ENCODE measurements around the gene CFAP206.
"Not testable (repeated sequence)": the region's sequence is repeated elsewhere in the genome, so short reads cannot be mapped to it uniquely, and the experiment has no call there.

The CFAP206 gene

DNA sequence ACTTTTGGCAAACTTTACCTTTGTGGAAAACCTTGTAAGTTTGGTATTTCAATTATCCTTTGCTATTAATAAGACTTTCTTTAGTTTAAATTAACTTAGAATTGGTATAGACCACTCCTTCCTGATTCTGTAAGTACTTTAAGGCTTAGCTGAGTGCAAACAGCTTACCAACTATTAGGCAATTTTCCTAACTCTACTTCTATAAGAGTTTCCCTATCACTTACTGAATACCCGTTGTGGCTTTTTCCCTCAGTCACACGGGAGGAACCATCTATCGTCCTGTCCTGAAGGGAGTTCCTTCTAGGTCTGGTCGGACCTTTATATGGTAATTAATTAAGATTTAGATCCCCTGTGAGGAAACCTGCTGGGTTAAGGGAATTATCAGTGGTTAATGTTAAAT lies 74.6 kb downstream of the CFAP206 start:
- TF ChIP-seq, protein P1, sequence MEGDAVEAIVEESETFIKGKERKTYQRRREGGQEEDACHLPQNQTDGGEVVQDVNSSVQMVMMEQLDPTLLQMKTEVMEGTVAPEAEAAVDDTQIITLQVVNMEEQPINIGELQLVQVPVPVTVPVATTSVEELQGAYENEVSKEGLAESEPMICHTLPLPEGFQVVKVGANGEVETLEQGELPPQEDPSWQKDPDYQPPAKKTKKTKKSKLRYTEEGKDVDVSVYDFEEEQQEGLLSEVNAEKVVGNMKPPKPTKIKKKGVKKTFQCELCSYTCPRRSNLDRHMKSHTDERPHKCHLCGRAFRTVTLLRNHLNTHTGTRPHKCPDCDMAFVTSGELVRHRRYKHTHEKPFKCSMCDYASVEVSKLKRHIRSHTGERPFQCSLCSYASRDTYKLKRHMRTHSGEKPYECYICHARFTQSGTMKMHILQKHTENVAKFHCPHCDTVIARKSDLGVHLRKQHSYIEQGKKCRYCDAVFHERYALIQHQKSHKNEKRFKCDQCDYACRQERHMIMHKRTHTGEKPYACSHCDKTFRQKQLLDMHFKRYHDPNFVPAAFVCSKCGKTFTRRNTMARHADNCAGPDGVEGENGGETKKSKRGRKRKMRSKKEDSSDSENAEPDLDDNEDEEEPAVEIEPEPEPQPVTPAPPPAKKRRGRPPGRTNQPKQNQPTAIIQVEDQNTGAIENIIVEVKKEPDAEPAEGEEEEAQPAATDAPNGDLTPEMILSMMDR (IDR thresholded peaks at IDR 0.05; ENCODE audit: low read depth, low read length): no peak
- DNase-seq (ENCODE audit: low read depth in 2 of 2): no peak

DNA sequence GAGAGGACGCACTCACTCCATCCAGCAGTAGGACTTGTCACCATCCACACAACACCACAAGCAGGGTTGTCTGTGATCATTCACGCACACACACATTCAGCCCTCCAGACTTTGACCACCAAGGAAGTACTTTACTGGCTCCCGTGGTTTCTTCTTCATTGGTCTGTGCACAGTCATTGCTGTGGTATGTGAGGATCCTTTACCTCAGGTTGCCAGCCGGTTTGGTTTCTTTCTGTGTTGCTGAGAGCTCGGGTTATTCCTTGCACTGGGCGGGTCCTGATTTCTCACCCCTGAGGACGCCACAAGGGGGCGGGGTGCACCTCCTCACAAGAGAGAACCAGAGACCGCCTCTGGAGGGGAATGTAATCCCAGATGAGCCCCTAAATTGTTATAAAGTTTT lies 76.2 kb downstream of the CFAP206 start:
- TF ChIP-seq, protein P1 (IDR thresholded peaks at IDR 0.05; ENCODE audit: low read depth, low read length): no peak
- peak; percentile 7 to 38 for DNase-seq (ENCODE audit: low read depth in 2 of 2)
- no peak overlapping the region for H3K4me3 ChIP-seq (replicated peaks in 1 of 2; ENCODE audit: low read depth in 2 of 2, low read length in 2 of 2)

More for the DNA sequence above, 74.6 kb downstream of the CFAP206 start:
- H3K4me3 ChIP-seq (replicated peaks in 1 of 2; ENCODE audit: low read depth in 2 of 2, low read length in 2 of 2): no peak overlapping the region

DNA sequence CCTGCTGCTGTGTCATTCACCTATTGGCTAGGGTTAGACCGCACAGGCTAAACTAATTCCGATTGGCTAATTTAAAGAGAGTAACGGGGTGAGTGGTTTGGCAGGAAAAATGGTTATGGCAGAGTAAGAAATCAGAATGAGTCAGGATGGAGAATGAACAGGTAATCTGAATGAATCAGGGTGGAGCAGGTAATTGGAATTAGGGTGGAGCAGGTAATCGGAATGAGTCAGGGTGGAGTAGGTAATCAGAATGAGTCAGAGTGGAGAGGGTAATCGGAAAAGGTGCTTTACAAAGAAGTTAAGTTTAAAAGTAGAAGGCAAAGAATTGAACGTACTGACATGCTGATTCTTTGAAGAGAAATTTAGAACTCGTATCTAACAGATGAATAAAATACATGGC lies 76.7 kb downstream of the CFAP206 start:
- no peak overlapping the region for H3K4me3 ChIP-seq (replicated peaks in 1 of 2; ENCODE audit: low read depth in 2 of 2, low read length in 2 of 2)
- no peak for DNase-seq (ENCODE audit: low read depth in 2 of 2)
- TF ChIP-seq, protein P1 (IDR thresholded peaks at IDR 0.05; ENCODE audit: low read depth, low read length): no peak

DNA sequence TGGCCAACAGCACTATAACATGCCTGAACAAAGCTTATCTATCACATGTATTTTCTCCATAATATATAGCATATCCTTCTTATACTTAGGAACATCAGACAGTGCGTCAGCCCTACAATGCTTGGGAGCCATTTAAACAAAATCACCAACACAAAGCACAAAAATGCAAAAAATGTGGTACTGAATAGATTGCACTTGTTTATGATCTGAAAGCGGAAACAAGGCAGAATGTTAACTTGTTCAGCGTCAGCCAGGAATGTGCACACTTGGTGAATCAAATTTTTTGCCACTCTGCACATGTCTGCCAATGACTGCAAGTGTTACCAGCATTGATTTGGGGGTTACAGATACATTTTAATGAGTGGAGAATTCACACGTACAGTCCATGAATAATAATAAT lies 79.8 kb downstream of the CFAP206 start:
- TF ChIP-seq, protein P1 (IDR thresholded peaks at IDR 0.05; ENCODE audit: low read depth, low read length): no peak
- peak; percentile 10 to 27 for DNase-seq (ENCODE audit: low read depth in 2 of 2)
- H3K4me3 ChIP-seq (replicated peaks in 1 of 2; ENCODE audit: low read depth in 2 of 2, low read length in 2 of 2): no peak overlapping the region

DNA sequence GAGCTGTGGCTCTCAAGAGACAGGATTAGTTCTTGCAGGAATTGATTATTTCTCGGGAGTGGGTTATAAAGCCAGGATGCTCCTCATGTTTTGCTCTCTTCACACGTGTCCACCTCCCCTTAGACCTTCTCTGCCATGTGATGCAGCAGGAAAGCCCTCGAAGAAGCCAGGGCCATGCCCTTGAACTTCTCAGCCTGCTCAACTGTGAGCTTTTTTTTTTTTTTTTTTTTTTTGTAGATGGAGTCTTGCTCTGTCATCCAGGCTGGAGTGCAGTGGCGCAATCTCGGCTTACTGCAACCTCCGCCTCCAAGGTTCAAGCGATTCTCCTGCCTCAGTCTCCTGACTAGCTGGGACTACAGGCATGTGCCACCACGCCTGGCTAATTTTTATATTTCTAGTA lies 81.6 kb downstream of the CFAP206 start:
- DNase-seq (ENCODE audit: low read depth in 2 of 2): not testable (repeated sequence)

DNA sequence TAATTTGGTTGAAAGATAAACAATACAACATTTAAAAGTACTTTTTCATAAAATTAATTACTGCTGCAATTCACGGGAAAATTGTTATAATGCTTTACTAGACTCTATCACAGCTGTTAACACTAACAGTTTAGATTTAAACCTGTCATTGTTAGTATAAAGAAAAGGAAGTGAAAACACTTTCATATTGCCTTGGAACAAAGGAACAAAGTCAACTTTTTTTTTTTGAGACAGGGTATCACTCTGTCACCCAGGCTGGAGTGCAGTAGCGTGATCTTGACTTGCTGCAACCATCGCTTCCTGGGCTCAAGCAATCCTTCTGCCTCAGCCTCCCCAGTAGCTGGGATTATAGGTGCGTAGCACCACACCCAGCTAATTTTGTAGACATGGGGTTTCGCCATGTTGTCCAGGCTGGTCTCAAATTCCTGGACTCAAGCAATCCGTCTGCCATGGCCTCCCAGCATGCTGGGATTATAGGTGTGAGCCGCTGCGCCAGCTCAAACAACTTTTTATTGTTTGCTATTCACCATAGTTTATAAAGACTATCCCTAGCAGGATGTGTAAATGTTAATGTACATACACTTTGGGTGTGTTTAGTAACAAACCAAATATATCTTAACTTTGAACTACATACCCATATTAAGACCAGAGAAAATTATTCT lies 87.1 kb downstream of the CFAP206 start:
- H3K4me3 ChIP-seq (replicated peaks in 1 of 2; ENCODE audit: low read depth in 2 of 2, low read length in 2 of 2): no peak overlapping the region
- DNase-seq (ENCODE audit: low read depth in 2 of 2): no peak
- TF ChIP-seq, protein P1 (IDR thresholded peaks at IDR 0.05; ENCODE audit: low read depth, low read length): no peak

More for the DNA sequence above, 81.6 kb downstream of the CFAP206 start:
- H3K4me3 ChIP-seq (replicated peaks in 1 of 2; ENCODE audit: low read depth in 2 of 2, low read length in 2 of 2): not testable (repeated sequence)

DNA sequence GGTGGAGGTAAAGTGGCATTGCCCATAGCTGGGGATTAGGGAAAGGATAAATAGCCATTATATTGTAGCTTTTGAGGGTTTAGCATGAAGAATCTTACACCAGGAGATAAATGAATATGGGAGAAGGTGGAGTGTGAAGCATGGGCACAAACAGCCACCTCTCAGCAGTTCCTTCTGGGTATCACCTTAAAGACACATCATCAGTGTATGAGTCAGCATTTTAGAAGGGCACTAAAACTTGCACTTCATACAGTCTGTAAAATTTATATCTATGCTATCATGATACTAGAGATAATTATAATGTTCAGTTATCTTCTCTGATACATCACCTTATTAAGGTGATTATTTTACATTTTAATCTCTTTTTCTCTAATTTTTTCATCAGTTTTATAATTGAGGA lies 90.3 kb downstream of the CFAP206 start:
- TF ChIP-seq, protein P1 (IDR thresholded peaks at IDR 0.05; ENCODE audit: low read depth, low read length): no peak
- no peak overlapping the region for H3K4me3 ChIP-seq (replicated peaks in 1 of 2; ENCODE audit: low read depth in 2 of 2, low read length in 2 of 2)
- no peak for DNase-seq (ENCODE audit: low read depth in 2 of 2)
